PC-3 (cell line): ENCODE data around the gene AFF1.

Experiments
- CTCF ChIP-seq: fragments of 300-600 bp; sonication (generic); conservative IDR thresholded peaks from 2 replicates; pipeline ENCODE4 v1.5.1; 2017; ENCODE audit warnings: antibody characterized with exemption, low read depth, mild to moderate bottlenecking, low read length
- EZH2phosphoT487 ChIP-seq: fragments of 300-600 bp; sonication (generic); IDR thresholded peaks from 2 replicates; pipeline ENCODE4 v1.6.1; 2018; ENCODE audit warnings: mild to moderate bottlenecking, antibody characterized with exemption, low read length, borderline replicate concordance

GRCh38 chr4:87130985-87131703 lies 196.3 kb downstream of the AFF1 start:
- TF ChIP-seq CTCF (no peak), EZH2phosphoT487 (no peak)
